GM15510 (cell line): Measurements from ENCODE around the gene PHB1.

Experiments
- POLR2A ChIP-seq: IDR thresholded peaks from 3 replicates; pipeline ENCODE4 v1.6.1; 2011; ENCODE audit warnings: borderline replicate concordance; ENCODE audit not compliant: insufficient read length; ENCODE audit errors: extremely low read depth

PHB1 gene

GRCh38 chr17:49443862-49444261 is 29.2 kb upstream of the PHB1 start:
- no peak for TF ChIP-seq POLR2A

GRCh38 chr17:49442041-49442440 is 27.4 kb upstream of the PHB1 start:
- TF ChIP-seq POLR2A, result no peak

GRCh38 chr17:49441578-49441977 is 26.9 kb upstream of the PHB1 start:
- TF ChIP-seq POLR2A, result no peak

GRCh38 chr17:49440581-49440980 is 25.9 kb upstream of the PHB1 start:
- no peak for TF ChIP-seq POLR2A

- TF ChIP-seq POLR2A, result no peak
These were observed 25.2 kb upstream of the PHB1 start for GRCh38 chr17:49439673-49440571.

GRCh38 chr17:49439305-49439672 is 24.6 kb upstream of the PHB1 start:
- no peak for TF ChIP-seq POLR2A

- TF ChIP-seq POLR2A, result no peak
These were observed 24.0 kb upstream of the PHB1 start for GRCh38 chr17:49438436-49439278.

GRCh38 chr17:49437696-49438435 is 23.2 kb upstream of the PHB1 start:
- no peak for TF ChIP-seq POLR2A

- no peak for TF ChIP-seq POLR2A
These were observed 21.5 kb upstream of the PHB1 start for GRCh38 chr17:49436174-49436573.

GRCh38 chr17:49435671-49436029 is 21.0 kb upstream of the PHB1 start:
- TF ChIP-seq POLR2A, result no peak

- no peak for TF ChIP-seq POLR2A
These were observed 20.4 kb upstream of the PHB1 start for GRCh38 chr17:49434821-49435670.

GRCh38 chr17:49433000-49433694 is 18.5 kb upstream of the PHB1 start:
- no peak for TF ChIP-seq POLR2A

GRCh38 chr17:49431743-49432142 is 17.1 kb upstream of the PHB1 start:
- no peak for TF ChIP-seq POLR2A

GRCh38 chr17:49425004-49425286 is 10.3 kb upstream of the PHB1 start:
- no peak for TF ChIP-seq POLR2A
